Sigmoid colon (tissue), 4 donors: ENCODE data around the gene ZNF710.

Experiments
- CTCF ChIP-seq, 4 experiments: fragments of 450-650 bp in 3 of 4; fragments of 200-600 bp in 1 of 4; IDR thresholded peaks; one replicate each; pipeline ENCODE4 v1.5.1; 2016 to 2019; ENCODE audit warnings: antibody characterized with exemption in 4 of 4, mild to moderate bottlenecking in 3 of 4, moderate library complexity in 2 of 4
- EP300 ChIP-seq, 4 donors: sonication (generic); formaldehyde crosslinking; IDR thresholded peaks; one replicate each; pipeline ENCODE4 v1.6.1; 2017; ENCODE audit warnings: antibody characterized with exemption in 4 of 4
- POLR2A ChIP-seq, 2 donors: fragments of 450-650 bp; IDR thresholded peaks; one replicate each; pipeline ENCODE4 v1.6.1; 2016; ENCODE audit warnings: antibody characterized with exemption in 2 of 2, mild to moderate bottlenecking in 2 of 2, moderate library complexity in 2 of 2
- POLR2AphosphoS5 ChIP-seq, 4 donors: sonication (generic); formaldehyde crosslinking; IDR thresholded peaks; one replicate each; pipeline ENCODE4 v1.6.1; 2017; ENCODE audit warnings: antibody characterized with exemption in 4 of 4

- no peak for TF ChIP-seq CTCF (IDR thresholded peaks at IDR 0.05)
- no peak for TF ChIP-seq POLR2A (IDR thresholded peaks at IDR 0.05)
- no peak for TF ChIP-seq POLR2AphosphoS5 (IDR thresholded peaks at IDR 0.05)
- no peak for TF ChIP-seq EP300 (IDR thresholded peaks at IDR 0.05)
Observed at GRCh38 chr15:90044191-90044590, 43.1 kb downstream of the ZNF710 start.
